ENCODE data around the gene APOBEC3A. TPM values are rescaled to one million over a fixed set of nuclear protein-coding genes. Genes with fewer than 3 reads are reported as not detected.
A peak's percentile ranks its signal among the peaks of the same experiment; 100 is the strongest.
"Not testable (repeated sequence)": the region's sequence is repeated elsewhere in the genome, so short reads cannot be mapped to it uniquely, and the experiment has no call there.

The APOBEC3A gene
- total RNA-seq, 6 donors from 2014 or later, result 3.0 to 27.3 (median 8.3) TPM

GRCh38 chr22:38997518-38997917 lies 40.1 kb downstream of the APOBEC3A start:
- no peak overlapping the region for H3K27ac ChIP-seq
- no peak for DNase-seq
- H3K4me1 ChIP-seq, result no peaks in the 10 kb centered on the region
- ATAC-seq (ENCODE audit: low FRiP score in 2 of 2), result peak in 1 of 2 donors; percentile 12
- 79 to 83% methylated on average over 3 of the region's 3 CpGs for WGBS, 2 donors
- no peak overlapping the region for H3K4me3 ChIP-seq
- TF ChIP-seq EP300 (IDR thresholded peaks at IDR 0.05) (no peak), POLR2AphosphoS5 (IDR thresholded peaks at IDR 0.05) (no peak), CTCF (IDR thresholded peaks at IDR 0.05) (no peak), POLR2A (IDR thresholded peaks at IDR 0.05) (no peak)
- no peaks in the 10 kb centered on the region for H3K9me3 ChIP-seq
- H3K27me3 ChIP-seq, result no peaks in the 10 kb centered on the region
- no peaks in the 10 kb centered on the region for H3K36me3 ChIP-seq

- TF ChIP-seq CTCF (IDR thresholded peaks at IDR 0.05) (peak; percentile 63 to 78 (median 72)), POLR2A (IDR thresholded peaks at IDR 0.05) (no peak)
- no peak overlapping the region for H3K4me3 ChIP-seq
- peak overlapping the region in 1 of 4 donors; percentile 16 for H3K27ac ChIP-seq
- 18 to 23% methylated on average over 5 to 7 of the region's 7 CpGs for WGBS, 2 donors
- no peaks in the 10 kb centered on the region for H3K27me3 ChIP-seq
- no peaks in the 10 kb centered on the region for H3K36me3 ChIP-seq
- ATAC-seq (ENCODE audit: low FRiP score in 2 of 2) (peak; percentile 89 to 96), DNase-seq (peak in 1 of 2 donors; percentile 87)
- no peaks in the 10 kb centered on the region for H3K9me3 ChIP-seq
- peaks cover 0 to 8% (median 6%) of the 10 kb centered on the region in 4 donors for H3K4me1 ChIP-seq
These were observed 45.8 kb downstream of the APOBEC3A start for GRCh38 chr22:39003165-39003638.

- DNase-seq (no peak), ATAC-seq (ENCODE audit: low FRiP score in 2 of 2) (no peak)
These were observed 49.8 kb downstream of the APOBEC3A start for GRCh38 chr22:39007177-39007576.

GRCh38 chr22:39008271-39008850 lies 51.0 kb downstream of the APOBEC3A start:
- not testable (repeated sequence) for H3K4me3 ChIP-seq; H3K27me3 ChIP-seq; H3K36me3 ChIP-seq; ATAC-seq (ENCODE audit: low FRiP score in 2 of 2); H3K27ac ChIP-seq; H3K9me3 ChIP-seq; H3K4me1 ChIP-seq
- peak in 1 of 2 donors; percentile 15 for DNase-seq
- 78 to 81% methylated on average over 8 of the region's 8 CpGs for WGBS, 2 donors

More at GRCh38 chr22:39007177-39007576, 49.8 kb downstream of the APOBEC3A start:
- no peaks in the 10 kb centered on the region for H3K9me3 ChIP-seq
- H3K4me3 ChIP-seq, result no peak overlapping the region
- H3K36me3 ChIP-seq, result no peaks in the 10 kb centered on the region
- H3K27me3 ChIP-seq, result no peaks in the 10 kb centered on the region
- no peak overlapping the region for H3K27ac ChIP-seq
- H3K4me1 ChIP-seq, result peaks cover 0 to 8% (median 6%) of the 10 kb centered on the region in 4 donors
- no peak for TF ChIP-seq EP300 (IDR thresholded peaks at IDR 0.05)
- TF ChIP-seq POLR2AphosphoS5 (IDR thresholded peaks at IDR 0.05), result no peak
- no peak for TF ChIP-seq POLR2A (IDR thresholded peaks at IDR 0.05)
- TF ChIP-seq CTCF (IDR thresholded peaks at IDR 0.05), result no peak
- 95 to 98% methylated on average over 5 of the region's 5 CpGs for WGBS, 2 donors

GRCh38 chr22:39010946-39011345 lies 53.5 kb downstream of the APOBEC3A start:
- no peak overlapping the region for H3K27ac ChIP-seq
- peaks cover 12 to 25% (median 16%) of the 10 kb centered on the region in 4 donors for H3K4me1 ChIP-seq
- 72 to 82% methylated on average over 15 of the region's 15 CpGs for WGBS, 2 donors
- no peaks in the 10 kb centered on the region for H3K9me3 ChIP-seq
- no peaks in the 10 kb centered on the region for H3K36me3 ChIP-seq
- no peak overlapping the region for H3K4me3 ChIP-seq
- DNase-seq, result peak in 1 of 2 donors; percentile 71
- no peak for ATAC-seq (ENCODE audit: low FRiP score in 2 of 2)
- TF ChIP-seq POLR2AphosphoS5 (IDR thresholded peaks at IDR 0.05) (no peak), POLR2A (IDR thresholded peaks at IDR 0.05) (no peak), CTCF (IDR thresholded peaks at IDR 0.05) (no peak), EP300 (IDR thresholded peaks at IDR 0.05) (no peak)
- H3K27me3 ChIP-seq, result no peaks in the 10 kb centered on the region

Other genes starting within 250 kb of the APOBEC3A start
- 100 to 1,000 TPM; 191 to 436 (median 275) TPM for gene SUN2, start 201.6 kb upstream of the APOBEC3A start, total RNA-seq
- gene DNAL4, start 163.5 kb upstream of the APOBEC3A start, total RNA-seq, result 10 to 100 TPM; 14.7 to 23.7 (median 20.2) TPM
- gene NPTXR, start 113.6 kb upstream of the APOBEC3A start, total RNA-seq, result 1 to 10 TPM in 5 of 6 donors, not detected in 1; 1.4 to 6.6 (median 3.0) TPM
- 10 to 100 TPM; 30.4 to 74.9 (median 45.4) TPM for gene CBX6, start 85.4 kb upstream of the APOBEC3A start, total RNA-seq
- 1 to 10 TPM in 3 of 6 donors, under 1 TPM in 1, not detected in 2; 0.89 to 5.8 (median 1.5) TPM for gene APOBEC3B, start 24.7 kb downstream of the APOBEC3A start, total RNA-seq
- gene APOBEC3C, start 56.6 kb downstream of the APOBEC3A start, total RNA-seq, result 10 to 100 TPM in 4 of 6 donors, 1 to 10 TPM in 2; 6.1 to 27.0 (median 11.1) TPM
- 1 to 10 TPM; 1.2 to 5.8 (median 3.6) TPM for gene APOBEC3D, start 63.5 kb downstream of the APOBEC3A start, total RNA-seq
- gene APOBEC3F, start 83.3 kb downstream of the APOBEC3A start, total RNA-seq, result 10 to 100 TPM in 2 of 6 donors, 1 to 10 TPM in 4; 4.0 to 12.0 (median 6.5) TPM
- gene APOBEC3G, start 119.7 kb downstream of the APOBEC3A start, total RNA-seq, result 10 to 100 TPM; 10.2 to 38.8 (median 15.8) TPM
- gene APOBEC3H, start 139.6 kb downstream of the APOBEC3A start, total RNA-seq, result 1 to 10 TPM in 3 of 6 donors, under 1 TPM in 3; 0.78 to 4.2 (median 1.0) TPM
- gene CBX7, start 195.1 kb downstream of the APOBEC3A start, total RNA-seq, result 100 to 1,000 TPM in 1 of 6 donors, 10 to 100 TPM in 5; 51.5 to 145 (median 60.6) TPM